Measurements from ENCODE around the gene HTR3D. TPM values are rescaled to one million over a fixed set of nuclear protein-coding genes. Genes with fewer than 3 reads are reported as not detected.

Gene HTR3D
- total and polyA plus RNA-seq, 2 of the 13 experiments (the other 11 are each of a cell fraction or from before 2014, with no cell fraction given), result not detected

DNA sequence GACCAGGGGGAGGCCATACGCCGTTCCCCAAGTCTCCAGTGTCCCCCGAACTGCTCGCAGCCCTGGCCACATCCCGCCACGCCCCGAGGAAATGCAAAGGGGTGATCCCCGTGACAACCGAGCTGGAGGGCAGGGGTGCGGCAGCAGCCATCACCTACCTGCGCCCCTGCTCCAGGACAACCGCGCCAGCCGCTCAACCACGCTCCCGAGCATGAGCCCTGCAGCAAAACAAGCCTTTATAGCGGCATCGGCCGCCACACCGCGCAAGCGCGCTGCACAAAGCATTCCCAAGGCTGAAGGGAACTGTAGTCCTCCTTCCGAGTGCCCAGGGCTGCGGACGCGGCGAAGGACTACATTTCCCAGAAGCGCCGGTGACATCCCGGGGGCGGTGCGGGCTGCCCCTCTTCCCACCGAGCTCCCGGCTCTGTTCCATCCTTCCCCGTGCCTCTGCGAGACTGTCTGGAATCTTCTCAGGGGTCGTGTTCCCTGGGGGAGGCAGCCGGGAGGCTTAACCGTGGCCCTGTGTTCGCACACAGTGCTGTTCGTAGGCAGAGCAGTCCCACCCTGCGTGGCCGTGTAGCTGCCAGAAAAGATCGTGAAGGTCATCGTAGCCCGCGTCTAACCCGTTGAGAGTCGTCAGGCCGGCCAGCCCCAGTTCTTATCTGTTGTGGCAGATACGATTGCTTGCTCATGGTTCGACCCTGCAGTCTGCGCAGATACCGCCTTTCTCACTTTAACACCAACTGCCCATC lies 13.7 kb upstream of the HTR3D start, which contains the start of gene ABCC5 (continued):
- TF ChIP-seq ZNF781 (CRISPR knock-in tag; IDR thresholded peaks at IDR 0.05; ENCODE audit: borderline replicate concordance, not compliant biosample characterization), result peak; percentile 33
- TF ChIP-seq ZNF3 (CRISPR knock-in tag; IDR thresholded peaks at IDR 0.05), result no peak
- peak; percentile 76; the same call in 1 of the 2 replicates for TF ChIP-seq ZSCAN29 (CRISPR knock-in tag; conservative IDR thresholded peaks at IDR 0.05)
- TF ChIP-seq, protein P1, sequence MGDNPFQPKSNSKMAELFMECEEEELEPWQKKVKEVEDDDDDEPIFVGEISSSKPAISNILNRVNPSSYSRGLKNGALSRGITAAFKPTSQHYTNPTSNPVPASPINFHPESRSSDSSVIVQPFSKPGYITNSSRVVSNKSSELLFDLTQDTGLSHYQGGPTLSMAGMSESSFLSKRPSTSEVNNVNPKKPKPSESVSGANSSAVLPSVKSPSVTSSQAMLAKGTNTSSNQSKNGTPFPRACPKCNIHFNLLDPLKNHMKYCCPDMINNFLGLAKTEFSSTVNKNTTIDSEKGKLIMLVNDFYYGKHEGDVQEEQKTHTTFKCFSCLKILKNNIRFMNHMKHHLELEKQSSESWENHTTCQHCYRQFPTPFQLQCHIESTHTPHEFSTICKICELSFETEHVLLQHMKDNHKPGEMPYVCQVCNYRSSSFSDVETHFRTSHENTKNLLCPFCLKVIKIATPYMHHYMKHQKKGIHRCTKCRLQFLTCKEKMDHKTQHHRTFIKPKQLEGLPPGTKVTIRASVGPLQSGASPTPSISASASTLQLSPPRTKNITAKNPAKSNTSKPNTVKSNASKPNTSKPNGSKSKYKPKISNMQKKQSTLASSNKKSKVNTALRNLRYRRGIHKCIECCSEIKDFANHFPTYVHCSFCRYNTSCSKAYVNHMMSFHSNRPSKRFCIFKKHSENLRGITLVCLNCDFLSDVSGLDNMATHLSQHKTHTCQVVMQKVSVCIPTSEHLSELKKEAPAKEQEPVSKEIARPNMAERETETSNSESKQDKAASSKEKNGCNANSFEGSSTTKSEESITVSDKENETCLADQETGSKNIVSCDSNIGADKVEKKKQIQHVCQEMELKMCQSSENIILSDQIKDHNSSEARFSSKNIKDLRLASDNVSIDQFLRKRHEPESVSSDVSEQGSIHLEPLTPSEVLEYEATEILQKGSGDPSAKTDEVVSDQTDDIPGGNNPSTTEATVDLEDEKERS (CRISPR knock-in tag; IDR thresholded peaks at IDR 0.05), result no peak
- TF ChIP-seq CC2D1A (CRISPR knock-in tag; IDR thresholded peaks at IDR 0.05), result no peak
- TF ChIP-seq, protein P2, sequence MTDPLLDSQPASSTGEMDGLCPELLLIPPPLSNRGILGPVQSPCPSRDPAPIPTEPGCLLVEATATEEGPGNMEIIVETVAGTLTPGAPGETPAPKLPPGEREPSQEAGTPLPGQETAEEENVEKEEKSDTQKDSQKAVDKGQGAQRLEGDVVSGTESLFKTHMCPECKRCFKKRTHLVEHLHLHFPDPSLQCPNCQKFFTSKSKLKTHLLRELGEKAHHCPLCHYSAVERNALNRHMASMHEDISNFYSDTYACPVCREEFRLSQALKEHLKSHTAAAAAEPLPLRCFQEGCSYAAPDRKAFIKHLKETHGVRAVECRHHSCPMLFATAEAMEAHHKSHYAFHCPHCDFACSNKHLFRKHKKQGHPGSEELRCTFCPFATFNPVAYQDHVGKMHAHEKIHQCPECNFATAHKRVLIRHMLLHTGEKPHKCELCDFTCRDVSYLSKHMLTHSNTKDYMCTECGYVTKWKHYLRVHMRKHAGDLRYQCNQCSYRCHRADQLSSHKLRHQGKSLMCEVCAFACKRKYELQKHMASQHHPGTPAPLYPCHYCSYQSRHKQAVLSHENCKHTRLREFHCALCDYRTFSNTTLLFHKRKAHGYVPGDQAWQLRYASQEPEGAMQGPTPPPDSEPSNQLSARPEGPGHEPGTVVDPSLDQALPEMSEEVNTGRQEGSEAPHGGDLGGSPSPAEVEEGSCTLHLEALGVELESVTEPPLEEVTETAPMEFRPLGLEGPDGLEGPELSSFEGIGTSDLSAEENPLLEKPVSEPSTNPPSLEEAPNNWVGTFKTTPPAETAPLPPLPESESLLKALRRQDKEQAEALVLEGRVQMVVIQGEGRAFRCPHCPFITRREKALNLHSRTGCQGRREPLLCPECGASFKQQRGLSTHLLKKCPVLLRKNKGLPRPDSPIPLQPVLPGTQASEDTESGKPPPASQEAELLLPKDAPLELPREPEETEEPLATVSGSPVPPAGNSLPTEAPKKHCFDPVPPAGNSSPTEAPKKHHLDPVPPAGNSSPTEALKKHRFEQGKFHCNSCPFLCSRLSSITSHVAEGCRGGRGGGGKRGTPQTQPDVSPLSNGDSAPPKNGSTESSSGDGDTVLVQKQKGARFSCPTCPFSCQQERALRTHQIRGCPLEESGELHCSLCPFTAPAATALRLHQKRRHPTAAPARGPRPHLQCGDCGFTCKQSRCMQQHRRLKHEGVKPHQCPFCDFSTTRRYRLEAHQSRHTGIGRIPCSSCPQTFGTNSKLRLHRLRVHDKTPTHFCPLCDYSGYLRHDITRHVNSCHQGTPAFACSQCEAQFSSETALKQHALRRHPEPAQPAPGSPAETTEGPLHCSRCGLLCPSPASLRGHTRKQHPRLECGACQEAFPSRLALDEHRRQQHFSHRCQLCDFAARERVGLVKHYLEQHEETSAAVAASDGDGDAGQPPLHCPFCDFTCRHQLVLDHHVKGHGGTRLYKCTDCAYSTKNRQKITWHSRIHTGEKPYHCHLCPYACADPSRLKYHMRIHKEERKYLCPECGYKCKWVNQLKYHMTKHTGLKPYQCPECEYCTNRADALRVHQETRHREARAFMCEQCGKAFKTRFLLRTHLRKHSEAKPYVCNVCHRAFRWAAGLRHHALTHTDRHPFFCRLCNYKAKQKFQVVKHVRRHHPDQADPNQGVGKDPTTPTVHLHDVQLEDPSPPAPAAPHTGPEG (CRISPR knock-in tag; IDR thresholded peaks at IDR 0.05), result 0 out of 2 replicates have a peak, but pooled peaks have one; percentile 27
- TF ChIP-seq ZBTB21 (CRISPR knock-in tag; IDR thresholded peaks at IDR 0.05), result no peak
- no peak for TF ChIP-seq PCBP2 (optimal IDR thresholded peaks at IDR 0.05; ENCODE audit: low read depth, low read length, poor library complexity, severe bottlenecking)
- TF ChIP-seq, protein P3, sequence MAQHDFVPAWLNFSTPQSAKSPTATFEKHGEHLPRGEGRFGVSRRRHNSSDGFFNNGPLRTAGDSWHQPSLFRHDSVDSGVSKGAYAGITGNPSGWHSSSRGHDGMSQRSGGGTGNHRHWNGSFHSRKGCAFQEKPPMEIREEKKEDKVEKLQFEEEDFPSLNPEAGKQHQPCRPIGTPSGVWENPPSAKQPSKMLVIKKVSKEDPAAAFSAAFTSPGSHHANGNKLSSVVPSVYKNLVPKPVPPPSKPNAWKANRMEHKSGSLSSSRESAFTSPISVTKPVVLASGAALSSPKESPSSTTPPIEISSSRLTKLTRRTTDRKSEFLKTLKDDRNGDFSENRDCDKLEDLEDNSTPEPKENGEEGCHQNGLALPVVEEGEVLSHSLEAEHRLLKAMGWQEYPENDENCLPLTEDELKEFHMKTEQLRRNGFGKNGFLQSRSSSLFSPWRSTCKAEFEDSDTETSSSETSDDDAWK (CRISPR knock-in tag; IDR thresholded peaks at IDR 0.05), result no peak
- TF ChIP-seq MBD4 (IDR thresholded peaks at IDR 0.05; ENCODE audit: borderline replicate concordance, low read length), result no peak
- TF ChIP-seq, protein P4, sequence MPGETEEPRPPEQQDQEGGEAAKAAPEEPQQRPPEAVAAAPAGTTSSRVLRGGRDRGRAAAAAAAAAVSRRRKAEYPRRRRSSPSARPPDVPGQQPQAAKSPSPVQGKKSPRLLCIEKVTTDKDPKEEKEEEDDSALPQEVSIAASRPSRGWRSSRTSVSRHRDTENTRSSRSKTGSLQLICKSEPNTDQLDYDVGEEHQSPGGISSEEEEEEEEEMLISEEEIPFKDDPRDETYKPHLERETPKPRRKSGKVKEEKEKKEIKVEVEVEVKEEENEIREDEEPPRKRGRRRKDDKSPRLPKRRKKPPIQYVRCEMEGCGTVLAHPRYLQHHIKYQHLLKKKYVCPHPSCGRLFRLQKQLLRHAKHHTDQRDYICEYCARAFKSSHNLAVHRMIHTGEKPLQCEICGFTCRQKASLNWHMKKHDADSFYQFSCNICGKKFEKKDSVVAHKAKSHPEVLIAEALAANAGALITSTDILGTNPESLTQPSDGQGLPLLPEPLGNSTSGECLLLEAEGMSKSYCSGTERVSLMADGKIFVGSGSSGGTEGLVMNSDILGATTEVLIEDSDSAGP (CRISPR knock-in tag; IDR thresholded peaks at IDR 0.05; ENCODE audit: borderline replicate concordance), result peak; percentile 9; the same call in 1 of the 2 replicates
- peak; percentile 56; the same call in 1 of the 2 replicates for TF ChIP-seq RNF2 (conservative IDR thresholded peaks at IDR 0.05; ENCODE audit: low read depth)
- peak; percentile 84; the same call in 1 of the 2 replicates for TF ChIP-seq TAF1 (CRISPR knock-in tag; IDR thresholded peaks at IDR 0.05)
- TF ChIP-seq NR2F1 (CRISPR knock-in tag; IDR thresholded peaks at IDR 0.05), result no peak
- TF ChIP-seq TSC22D2 (CRISPR knock-in tag; IDR thresholded peaks at IDR 0.05; ENCODE audit: borderline replicate concordance), result 0 out of 2 replicates have a peak, but pooled peaks have one; percentile 39

All from HepG2 (cell line).